Islet precursor cell (in vitro differentiated cells): Measurements from ENCODE around the gene RCOR3.

Experiments used
- DNase-seq: peaks from one replicate; pipeline ENCODE4 v3.0.0-alpha.2; 2018

RCOR3 gene

GRCh38 chr1:211326140-211326527 lies 67.0 kb downstream of the RCOR3 start:
- DNase-seq, result no peak

GRCh38 chr1:211326528-211327345 lies 67.6 kb downstream of the RCOR3 start, which contains the start of gene TRAF5:
Gene TRAF5 (plus strand): TSS chr1:211326833. CDS start chr1:211353240, 26,407 bp downstream.
- peak; percentile 80 for DNase-seq

GRCh38 chr1:211327346-211327921 lies 68.3 kb downstream of the RCOR3 start:
- no peak for DNase-seq

- DNase-seq, result no peak
These were observed 69.0 kb downstream of the RCOR3 start for GRCh38 chr1:211328084-211328694.

GRCh38 chr1:211328866-211329475 lies 69.8 kb downstream of the RCOR3 start:
- no peak for DNase-seq

GRCh38 chr1:211329764-211330201 lies 70.6 kb downstream of the RCOR3 start:
- peak; percentile 71 for DNase-seq

- DNase-seq, result no peak
These were observed 71.2 kb downstream of the RCOR3 start for GRCh38 chr1:211330282-211330936.

- DNase-seq, result no peak
These were observed 72.0 kb downstream of the RCOR3 start for GRCh38 chr1:211331011-211331709.

GRCh38 chr1:211332036-211332616 lies 73.0 kb downstream of the RCOR3 start:
- peak; percentile 20 for DNase-seq

GRCh38 chr1:211332830-211333229 lies 73.7 kb downstream of the RCOR3 start:
- DNase-seq, result no peak

GRCh38 chr1:211333906-211334305 lies 74.7 kb downstream of the RCOR3 start:
- no peak for DNase-seq

- DNase-seq, result no peak
These were observed 75.8 kb downstream of the RCOR3 start for GRCh38 chr1:211334986-211335385.

- no peak for DNase-seq
These were observed 76.5 kb downstream of the RCOR3 start for GRCh38 chr1:211335522-211336157.

GRCh38 chr1:211336161-211336560 lies 77.0 kb downstream of the RCOR3 start:
- no peak for DNase-seq

GRCh38 chr1:211336775-211337174 lies 77.6 kb downstream of the RCOR3 start:
- DNase-seq, result no peak

- no peak for DNase-seq
These were observed 78.5 kb downstream of the RCOR3 start for GRCh38 chr1:211337430-211338223.

- no peak for DNase-seq
These were observed 79.1 kb downstream of the RCOR3 start for GRCh38 chr1:211338224-211338620.

GRCh38 chr1:211339631-211340041 lies 80.5 kb downstream of the RCOR3 start:
- DNase-seq, result no peak

- DNase-seq, result no peak
These were observed 81.7 kb downstream of the RCOR3 start for GRCh38 chr1:211340622-211341507.
